GM10248 (cell line): ENCODE measurements around the gene AVEN.

Experiments
- CTCF ChIA-PET: fragments of 300-600 bp; sonication (Branson Sonifier 250); formaldehyde crosslinking; extraction: SDS; loops from one replicate; lab custom pipeline; 2021; ENCODE audit warnings: antibody characterized with exemption; lab: Yijun Ruan, JAX
- POLR2A ChIA-PET: fragments of 350-650 bp; sonication (Branson Sonifier 250); formaldehyde crosslinking; extraction: SDS; loops from one replicate; lab custom pipeline; 2020; ENCODE audit warnings: antibody characterized with exemption; lab: Yijun Ruan, JAX
- DNase-seq: peaks from one replicate; pipeline ENCODE4 v3.0.0; 2012; ENCODE audit errors: extremely low spot score
- TF ChIP-seq, protein P1 (sequence below): IDR thresholded peaks from 2 replicates; pipeline ENCODE4 v1.5.1; 2012; ENCODE audit warnings: mild to moderate bottlenecking, low read depth; ENCODE audit errors: extremely low read depth, missing control alignments, control extremely low read depth

The AVEN gene

GRCh38 chr15:33968224-33968623 lies 70.8 kb downstream of the AVEN start, which contains the start of gene CHRM5:
Gene CHRM5 (plus strand): TSS chr15:33968497. CDS start chr15:34062718, 94,221 bp downstream.
- TF ChIP-seq, protein P1, sequence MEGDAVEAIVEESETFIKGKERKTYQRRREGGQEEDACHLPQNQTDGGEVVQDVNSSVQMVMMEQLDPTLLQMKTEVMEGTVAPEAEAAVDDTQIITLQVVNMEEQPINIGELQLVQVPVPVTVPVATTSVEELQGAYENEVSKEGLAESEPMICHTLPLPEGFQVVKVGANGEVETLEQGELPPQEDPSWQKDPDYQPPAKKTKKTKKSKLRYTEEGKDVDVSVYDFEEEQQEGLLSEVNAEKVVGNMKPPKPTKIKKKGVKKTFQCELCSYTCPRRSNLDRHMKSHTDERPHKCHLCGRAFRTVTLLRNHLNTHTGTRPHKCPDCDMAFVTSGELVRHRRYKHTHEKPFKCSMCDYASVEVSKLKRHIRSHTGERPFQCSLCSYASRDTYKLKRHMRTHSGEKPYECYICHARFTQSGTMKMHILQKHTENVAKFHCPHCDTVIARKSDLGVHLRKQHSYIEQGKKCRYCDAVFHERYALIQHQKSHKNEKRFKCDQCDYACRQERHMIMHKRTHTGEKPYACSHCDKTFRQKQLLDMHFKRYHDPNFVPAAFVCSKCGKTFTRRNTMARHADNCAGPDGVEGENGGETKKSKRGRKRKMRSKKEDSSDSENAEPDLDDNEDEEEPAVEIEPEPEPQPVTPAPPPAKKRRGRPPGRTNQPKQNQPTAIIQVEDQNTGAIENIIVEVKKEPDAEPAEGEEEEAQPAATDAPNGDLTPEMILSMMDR: no peak
- ChIA-PET POLR2A (no interaction called here), CTCF (interaction anchor here (0.7 to 2.3 kb wide), 4 partner anchors 17 to 231 kb away, joined by 3 to 7 read pairs (median 4); no protein-coding TSS in a partner anchor)
- DNase-seq: no peak

- TF ChIP-seq, protein P1: no peak
- DNase-seq: no peak
- ChIA-PET CTCF (interaction anchor here (1.3 to 3.7 kb wide), 6 partner anchors 12 to 264 kb away, joined by 3 to 14 read pairs (median 4); no protein-coding TSS in a partner anchor), POLR2A (no interaction called here)
Measured at GRCh38 chr15:33964665-33965040, 74.4 kb downstream of the AVEN start.

DNA sequence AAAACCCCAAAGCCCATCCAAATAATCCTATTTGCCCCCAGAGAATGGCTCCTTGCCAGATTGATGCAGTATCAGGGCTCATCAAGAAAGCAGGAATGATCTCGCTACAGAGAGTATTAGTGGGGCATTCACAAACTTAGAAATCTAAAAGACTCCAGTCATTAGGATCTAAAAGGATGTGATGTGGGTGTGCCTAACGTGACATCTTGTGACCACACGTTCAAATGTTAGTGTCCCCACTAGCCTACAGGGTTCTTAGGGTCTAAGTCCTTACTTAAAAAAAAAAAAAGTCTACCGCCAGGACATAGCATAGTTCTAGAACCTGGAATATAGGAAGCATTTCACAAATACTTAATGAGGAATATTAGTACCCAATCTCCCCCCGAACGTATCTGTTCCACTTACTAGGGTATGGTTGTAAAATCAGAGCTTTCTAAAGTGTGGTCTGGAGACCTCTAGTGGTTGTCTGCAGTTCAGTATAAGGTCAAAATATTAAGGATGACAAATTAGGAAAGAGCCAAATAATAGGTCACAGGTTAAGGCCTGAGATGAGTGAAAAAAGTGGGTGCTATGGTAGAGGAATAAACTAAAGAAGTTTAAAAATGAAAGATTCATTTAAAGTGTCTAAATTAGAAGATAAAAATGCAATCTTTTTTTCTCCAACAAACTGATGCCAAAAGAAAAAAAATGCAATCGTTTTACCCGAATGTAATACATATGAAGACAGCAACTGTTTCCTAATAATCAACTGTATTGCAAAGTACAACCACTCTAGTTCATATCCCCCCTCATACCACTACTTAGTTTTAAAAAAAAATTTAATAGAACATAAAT lies 75.0 kb downstream of the AVEN start:
- POLR2A ChIA-PET: no interaction called here
- DNase-seq: peak; percentile 48
- CTCF ChIA-PET: interaction anchor here (0.9 to 3.7 kb wide), 6 partner anchors 12 to 672 kb away, joined by 3 to 14 read pairs (median 4); no protein-coding TSS in a partner anchor
- TF ChIP-seq, protein P1: peak; percentile 64

- ChIA-PET POLR2A (no interaction called here), CTCF (no interaction called here)
- TF ChIP-seq, protein P1: no peak
- no peak for DNase-seq
Measured at GRCh38 chr15:33960549-33960935, 78.5 kb downstream of the AVEN start.

DNA sequence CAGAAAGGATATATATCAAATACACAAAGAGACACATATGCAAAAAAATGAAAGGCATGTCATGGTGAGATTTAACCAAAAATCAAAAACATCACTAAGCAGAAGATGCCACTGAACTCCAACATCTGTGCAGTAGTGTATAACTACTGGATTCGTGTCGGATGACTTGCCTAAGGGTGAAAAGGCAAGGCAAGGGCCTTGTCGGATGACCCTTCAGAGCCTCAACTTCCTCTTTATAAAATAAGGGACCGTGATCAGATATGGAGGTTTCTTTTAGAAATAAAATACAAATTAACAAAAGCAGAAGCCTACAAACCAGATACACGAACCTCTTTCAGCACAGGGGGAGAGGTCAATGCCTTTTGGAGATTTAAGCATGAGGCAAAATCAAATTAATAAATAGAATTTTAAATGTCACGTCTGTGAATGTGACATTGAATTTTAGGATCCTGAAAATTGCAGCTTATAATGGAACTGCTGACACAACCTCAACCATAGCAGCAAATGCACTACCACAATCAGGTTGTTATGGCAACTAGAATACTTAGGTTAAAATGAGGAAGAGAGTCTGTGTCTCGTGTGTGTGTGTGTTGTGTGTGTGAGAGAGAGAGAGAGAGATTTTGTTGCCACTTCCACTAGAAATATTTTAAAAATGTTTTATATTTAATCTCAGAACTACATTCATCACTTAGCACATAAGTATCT lies 79.0 kb downstream of the AVEN start:
- CTCF ChIA-PET: no interaction called here
- TF ChIP-seq, protein P1: no peak

DNA sequence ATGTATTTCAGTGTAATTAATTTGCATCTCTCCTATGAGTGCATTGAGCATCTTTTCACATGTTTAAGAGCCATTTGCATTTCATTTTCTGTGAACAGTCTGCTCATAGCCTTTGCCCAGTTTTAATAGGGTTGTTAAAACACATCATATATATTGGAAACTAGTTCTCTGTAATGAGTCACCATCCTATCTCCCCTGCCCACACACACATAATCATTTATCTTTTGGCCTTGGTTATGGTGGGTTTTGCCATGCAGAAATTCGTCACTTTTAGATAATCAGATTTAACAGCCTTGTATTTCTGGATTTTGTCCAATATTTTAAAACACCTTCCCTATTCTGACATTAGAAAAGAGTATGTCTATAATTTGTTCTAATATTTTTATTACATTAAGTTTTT lies 82.6 kb downstream of the AVEN start:
- TF ChIP-seq, protein P1: no peak
- ChIA-PET CTCF (no interaction called here), POLR2A (no interaction called here)
- DNase-seq: no peak

More for the DNA sequence above, 79.0 kb downstream of the AVEN start:
- DNase-seq: no peak
- POLR2A ChIA-PET: no interaction called here
